GM19438 (cell line): ENCODE measurements around the gene GDAP2.
"Not testable (repeated sequence)": the region's sequence is repeated elsewhere in the genome, so short reads cannot be mapped to it uniquely, and the experiment has no call there.

Experiments
- ATAC-seq: cut with Tn5 transposase; IDR thresholded peaks from one replicate; pipeline ENCODE4 v1.9.1; 2021; ENCODE audit warnings: low read depth; ENCODE audit not compliant: unreplicated experiment

GDAP2 gene, protein sequence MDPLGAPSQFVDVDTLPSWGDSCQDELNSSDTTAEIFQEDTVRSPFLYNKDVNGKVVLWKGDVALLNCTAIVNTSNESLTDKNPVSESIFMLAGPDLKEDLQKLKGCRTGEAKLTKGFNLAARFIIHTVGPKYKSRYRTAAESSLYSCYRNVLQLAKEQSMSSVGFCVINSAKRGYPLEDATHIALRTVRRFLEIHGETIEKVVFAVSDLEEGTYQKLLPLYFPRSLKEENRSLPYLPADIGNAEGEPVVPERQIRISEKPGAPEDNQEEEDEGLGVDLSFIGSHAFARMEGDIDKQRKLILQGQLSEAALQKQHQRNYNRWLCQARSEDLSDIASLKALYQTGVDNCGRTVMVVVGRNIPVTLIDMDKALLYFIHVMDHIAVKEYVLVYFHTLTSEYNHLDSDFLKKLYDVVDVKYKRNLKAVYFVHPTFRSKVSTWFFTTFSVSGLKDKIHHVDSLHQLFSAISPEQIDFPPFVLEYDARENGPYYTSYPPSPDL

GRCh38 chr1:117929343-117930172, at the start of gene GDAP2, which contains the start of gene WDR3:
Gene GDAP2, minus strand, starts transcription at chr1:117929621. Its CDS starts 9,264 bp downstream, at chr1:117920357.
Gene WDR3, plus strand, starts transcription at chr1:117929739. Its CDS starts 3,581 bp downstream, at chr1:117933320.
- peak; percentile 90 for ATAC-seq

DNA sequence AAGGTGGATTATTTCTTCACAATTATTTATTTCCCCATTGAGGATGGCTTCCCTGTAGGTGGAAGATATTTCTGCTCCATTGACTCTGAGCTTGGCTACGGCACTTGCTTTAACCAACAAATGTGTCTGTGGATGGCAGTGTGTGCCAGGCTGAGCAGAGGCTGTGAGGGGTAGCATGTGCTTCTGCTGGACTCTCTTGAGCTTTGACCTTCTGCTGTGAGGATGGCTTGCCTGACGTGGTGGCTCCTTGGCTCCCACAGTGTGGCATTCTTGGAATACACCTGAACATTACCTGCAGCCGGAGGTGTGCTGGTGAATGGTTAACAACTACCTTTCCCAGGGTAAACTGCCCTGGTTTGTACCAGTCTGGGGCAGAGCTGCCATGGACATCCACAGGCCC, 47.0 kb upstream of the GDAP2 start:
- ATAC-seq: no peak

GRCh38 chr1:117971777-117972176, 42.4 kb upstream of the GDAP2 start:
- no peak for ATAC-seq

DNA sequence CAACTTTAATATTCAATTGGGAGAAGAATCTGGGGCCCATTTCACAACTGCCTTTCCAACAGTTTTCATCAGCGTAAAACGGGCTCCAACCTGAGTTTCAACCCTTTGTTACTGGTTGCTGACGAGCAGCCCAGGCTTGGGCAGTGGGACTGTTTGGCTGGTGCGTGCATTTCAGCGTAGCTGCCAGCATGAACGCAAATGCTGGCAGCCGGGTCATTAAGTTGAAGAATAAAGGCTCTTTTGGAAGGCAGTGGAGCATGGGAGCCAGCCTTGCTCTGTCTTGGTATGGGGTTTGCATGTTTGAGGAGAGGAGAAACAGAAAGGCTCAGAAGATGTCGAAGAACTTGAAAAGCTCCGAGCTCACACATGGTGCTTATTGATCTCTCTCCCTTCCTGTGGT, 40.8 kb upstream of the GDAP2 start:
- ATAC-seq: no peak

DNA sequence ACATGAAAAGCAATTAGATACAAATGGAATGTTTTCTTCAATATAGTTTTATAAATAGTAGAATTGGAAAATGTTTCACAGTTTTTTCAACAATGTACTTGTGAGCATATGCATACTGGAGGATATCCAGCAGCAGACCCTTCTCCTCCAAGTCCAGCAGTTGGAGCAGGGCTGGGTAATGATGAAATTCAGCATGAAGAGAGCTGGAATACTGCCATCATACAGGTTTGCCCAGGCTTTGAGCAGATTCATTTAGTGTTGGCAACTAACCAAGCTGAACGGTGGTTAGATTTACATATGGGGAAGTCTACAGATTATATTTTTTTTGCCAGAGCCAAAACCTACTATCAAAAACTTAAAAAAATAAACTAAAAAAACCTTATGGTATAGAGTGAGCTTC, 38.5 kb upstream of the GDAP2 start:
- ATAC-seq: no peak

DNA sequence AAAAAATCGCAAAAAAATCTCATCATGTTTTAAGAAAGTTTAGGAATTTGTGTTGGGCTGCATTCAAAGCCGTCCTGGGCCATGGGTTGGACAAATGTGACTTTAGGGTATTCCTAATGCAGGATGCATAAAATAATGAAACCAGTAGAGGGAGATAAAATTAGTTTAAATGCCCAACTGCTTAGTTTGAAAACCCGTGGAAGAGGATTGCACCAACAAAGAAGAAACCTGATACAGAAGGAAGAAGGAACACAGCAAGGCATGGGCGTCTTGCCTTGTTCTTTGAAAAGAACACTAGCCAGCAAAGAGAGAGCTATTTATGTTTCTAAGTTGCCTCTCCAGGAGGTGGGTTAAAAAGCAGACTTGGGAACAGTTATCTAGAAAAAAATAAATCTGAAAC, 38.1 kb upstream of the GDAP2 start:
- ATAC-seq: no peak

- ATAC-seq: no peak
Measured at GRCh38 chr1:117964290-117965038, 35.0 kb upstream of the GDAP2 start.

- no peak for ATAC-seq
Measured at GRCh38 chr1:117959364-117959763, 29.9 kb upstream of the GDAP2 start.

DNA sequence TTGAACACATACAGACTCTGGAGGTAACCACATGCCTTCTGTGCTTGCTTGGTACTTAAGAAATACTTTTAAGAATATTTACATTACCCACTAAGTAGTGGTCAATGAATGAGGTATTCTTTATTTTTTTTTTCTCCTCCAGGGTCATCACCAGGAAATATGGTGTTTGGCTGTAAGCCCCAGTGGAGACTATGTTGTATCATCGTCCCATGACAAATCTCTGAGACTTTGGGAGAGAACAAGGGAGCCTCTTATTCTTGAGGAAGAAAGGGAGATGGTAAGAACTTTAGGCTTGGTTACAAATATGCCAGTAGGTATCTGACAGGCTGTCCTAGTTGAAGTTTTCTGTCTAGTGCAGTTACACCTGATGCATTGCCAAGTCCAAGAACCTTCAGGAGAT, 23.0 kb upstream of the GDAP2 start:
- ATAC-seq: no peak

DNA sequence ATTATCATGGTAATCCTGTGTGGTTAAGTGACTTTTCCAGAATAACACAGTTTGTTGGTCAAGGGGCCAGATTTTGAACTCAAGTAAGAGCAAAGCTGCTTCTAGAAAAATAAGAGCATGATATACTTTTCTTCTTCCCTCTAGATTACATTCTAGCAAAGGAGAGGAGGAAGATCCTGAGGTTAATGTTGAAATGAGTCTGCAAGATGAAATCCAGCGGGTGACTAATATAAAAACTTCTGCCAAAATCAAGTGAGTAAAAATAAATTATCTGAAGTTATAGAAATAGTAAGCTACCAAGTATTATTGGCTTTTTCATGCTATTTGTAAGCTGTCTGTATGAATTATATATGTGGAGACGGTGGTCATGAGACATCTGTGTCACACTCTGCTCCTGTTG, 12.9 kb upstream of the GDAP2 start:
- ATAC-seq: no peak

DNA sequence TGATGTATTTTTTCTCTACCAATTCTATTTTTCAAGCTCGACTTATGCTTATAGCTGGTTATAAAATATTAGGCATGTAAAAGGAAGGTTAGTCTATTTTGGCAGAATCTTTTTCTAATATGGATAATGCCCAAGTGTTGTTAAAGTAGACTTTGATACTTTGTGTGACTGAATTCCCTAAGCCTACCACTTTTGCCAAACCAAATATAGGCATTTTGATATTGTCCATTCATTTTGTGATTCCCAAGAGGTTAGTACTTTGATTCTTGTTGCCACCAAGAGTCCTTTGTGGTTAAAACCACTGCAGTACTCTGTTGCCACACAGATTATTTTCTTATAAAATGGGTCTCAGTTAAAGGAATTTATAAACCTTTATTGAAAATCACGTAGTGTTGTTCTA, 4.3 kb upstream of the GDAP2 start:
- ATAC-seq: no peak

DNA sequence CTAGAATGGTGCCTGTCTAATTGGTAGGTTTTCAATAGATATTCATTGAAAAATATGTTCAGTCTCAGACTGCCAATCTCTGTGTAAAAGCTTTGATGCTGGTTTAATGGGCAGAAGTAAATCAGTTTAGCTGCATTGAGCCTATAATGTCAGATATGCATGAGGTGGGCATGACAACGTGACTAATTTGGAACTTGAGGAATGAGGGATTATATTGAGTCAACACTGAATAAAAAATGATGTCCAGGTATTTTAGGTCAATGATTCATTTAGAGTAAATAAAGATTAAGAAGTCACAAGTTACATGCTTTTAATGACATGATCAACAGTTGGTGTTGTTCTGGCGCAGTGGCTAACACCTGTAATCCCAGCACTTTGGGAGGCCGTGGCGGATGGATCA, 3.2 kb upstream of the GDAP2 start:
- ATAC-seq: no peak

DNA sequence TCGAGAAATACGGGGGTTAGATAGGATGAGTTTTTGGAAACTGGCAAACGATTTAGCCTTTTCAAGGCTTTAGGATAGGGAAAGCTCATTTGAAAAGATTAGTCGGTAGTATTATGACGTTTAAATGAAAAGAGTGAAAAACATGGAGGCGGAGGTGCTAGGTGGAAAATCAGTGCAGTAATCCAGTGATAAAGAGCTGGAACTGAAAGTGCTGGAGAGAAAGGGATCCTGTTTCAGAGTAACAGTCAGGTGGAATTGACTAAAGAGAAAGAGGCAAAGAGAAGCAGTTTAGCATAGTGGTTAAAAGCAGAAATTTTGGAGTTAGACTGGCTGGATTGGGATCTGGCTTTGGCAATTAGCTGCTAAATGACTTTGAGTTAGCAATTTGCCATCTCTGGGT, 1.1 kb upstream of the GDAP2 start:
- ATAC-seq: no peak

DNA sequence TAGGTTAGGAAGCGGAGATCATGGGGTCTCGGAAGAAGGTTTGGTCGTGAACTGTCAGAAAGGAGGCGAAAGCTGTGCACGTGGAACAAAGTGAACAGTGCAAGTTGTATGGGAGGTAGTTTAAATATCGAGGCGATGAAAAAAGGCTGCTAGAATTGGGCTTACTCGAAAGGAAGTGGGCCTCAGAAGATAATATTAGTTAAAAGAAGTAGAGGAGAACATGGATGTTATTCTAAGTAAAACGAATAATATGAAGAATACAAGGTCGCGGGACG, 689 bp upstream of the GDAP2 start:
- ATAC-seq: no peak

DNA sequence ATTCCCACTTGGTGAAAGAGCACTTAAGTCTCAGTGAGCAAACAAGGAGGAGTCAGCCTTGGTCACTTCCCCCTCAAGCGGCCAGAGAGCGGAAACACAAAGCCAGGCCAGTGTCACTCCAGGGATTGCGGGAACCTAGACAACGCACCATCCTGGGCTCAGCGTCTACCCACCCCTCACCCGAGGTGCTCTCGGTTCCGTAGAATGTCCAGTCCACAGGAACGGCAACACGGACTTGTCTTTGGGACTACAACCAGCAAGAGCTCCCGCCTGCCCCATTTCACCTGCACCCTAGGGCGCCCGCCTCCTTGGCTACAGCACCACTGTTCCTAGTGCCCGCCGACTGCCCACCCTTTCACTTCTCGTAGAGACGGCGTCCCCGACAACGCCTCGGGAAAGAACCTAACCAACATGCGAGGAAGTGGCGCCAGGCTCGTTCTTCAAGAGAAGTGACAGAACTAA, 509 bp downstream of the GDAP2 start:
- peak; percentile 38 for ATAC-seq

DNA sequence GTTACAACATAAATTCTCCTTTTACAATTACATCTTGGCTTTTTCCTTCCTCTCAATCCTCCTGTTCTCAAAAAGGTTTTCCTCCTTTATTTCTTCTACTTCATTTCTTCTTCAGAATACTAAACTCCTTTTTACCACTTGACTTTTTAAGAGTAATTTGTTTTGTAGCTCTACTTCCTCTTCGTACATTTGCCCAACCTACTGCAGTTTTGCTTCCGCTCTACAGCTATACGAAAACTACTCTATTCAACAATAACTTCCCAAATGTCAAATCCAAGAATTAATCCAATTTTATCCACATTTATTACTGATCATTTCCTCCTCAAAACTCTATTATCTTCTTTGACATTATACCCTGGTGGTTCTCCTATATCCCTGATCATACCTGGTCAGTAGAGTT, 3.4 kb downstream of the GDAP2 start:
- no peak for ATAC-seq

DNA sequence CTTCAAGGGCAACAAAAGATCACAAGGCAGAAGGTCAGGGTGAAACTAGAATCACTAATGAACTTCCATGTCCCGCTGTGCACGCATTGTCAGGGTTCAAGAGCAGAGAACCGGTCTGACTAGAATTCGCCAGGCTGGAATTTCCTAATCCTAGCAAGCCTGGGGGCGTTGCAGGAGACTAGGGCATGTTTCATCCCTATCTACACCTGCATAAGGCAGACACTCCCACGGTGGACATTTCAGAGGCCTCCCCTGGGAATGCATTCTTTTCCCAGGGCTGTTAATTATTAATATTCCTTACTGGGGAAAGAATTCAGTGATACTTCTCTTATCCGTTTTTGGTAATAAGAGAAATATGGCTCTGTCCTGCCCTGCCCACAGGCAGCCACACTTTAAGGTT, 6.7 kb downstream of the GDAP2 start:
- not testable (repeated sequence) for ATAC-seq

DNA sequence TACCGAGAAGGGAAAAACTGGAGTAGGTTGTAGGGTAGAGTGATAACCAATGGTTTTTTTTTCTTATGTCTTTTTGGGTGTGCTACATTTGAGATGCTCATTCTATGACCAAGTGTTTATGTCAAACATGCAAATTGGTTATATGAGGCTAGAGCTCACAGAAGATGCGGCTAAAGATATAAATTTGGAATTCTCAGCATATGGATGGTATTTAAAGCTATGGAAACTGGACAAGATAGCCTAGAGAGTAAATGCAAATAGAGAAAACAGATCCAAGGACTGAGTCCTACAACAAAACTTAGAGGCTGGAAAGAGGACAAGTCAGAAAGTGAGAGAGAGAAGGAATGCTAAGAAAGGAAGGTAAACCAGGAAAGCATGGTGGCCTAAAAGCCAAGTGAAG, 7.4 kb downstream of the GDAP2 start:
- no peak for ATAC-seq

GRCh38 chr1:117919376-117919775, 10.0 kb downstream of the GDAP2 start:
- no peak for ATAC-seq

GRCh38 chr1:117911051-117911450, 18.4 kb downstream of the GDAP2 start:
- ATAC-seq: no peak

DNA sequence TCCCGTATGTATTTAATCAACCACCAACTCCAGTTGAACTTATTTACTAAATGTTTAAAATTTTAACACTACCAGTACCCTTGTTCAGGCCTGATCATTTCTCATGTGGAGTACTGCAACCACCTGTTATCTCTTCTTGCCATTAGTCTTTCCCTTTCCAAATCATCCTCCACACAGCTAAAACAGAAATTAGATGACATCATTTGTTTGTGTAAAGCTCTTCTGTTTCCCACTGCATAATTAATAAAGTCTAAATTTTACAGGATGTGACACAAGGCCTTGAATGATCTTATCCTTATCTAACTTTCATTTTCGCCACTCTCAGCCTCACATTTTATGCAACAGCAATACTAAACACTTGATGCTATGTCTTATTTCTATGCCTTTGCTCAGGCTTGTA, 24.4 kb downstream of the GDAP2 start:
- no peak for ATAC-seq
